PC-9 (cell line): Measurements from ENCODE around the gene ACTRT2.

Experiments
- EZH2 ChIP-seq: fragments of 200-600 bp; sonication (generic); IDR thresholded peaks from 2 replicates; pipeline ENCODE4 v1.8.0; 2017; ENCODE audit warnings: antibody characterized with exemption, low read depth
- TF ChIP-seq, protein P1 (sequence below): fragments of 200-600 bp; sonication (generic); conservative IDR thresholded peaks from 2 replicates; pipeline ENCODE4 v1.6.1; 2017; ENCODE audit warnings: mixed run types, antibody characterized with exemption, mild to moderate bottlenecking, moderate library complexity

DNA sequence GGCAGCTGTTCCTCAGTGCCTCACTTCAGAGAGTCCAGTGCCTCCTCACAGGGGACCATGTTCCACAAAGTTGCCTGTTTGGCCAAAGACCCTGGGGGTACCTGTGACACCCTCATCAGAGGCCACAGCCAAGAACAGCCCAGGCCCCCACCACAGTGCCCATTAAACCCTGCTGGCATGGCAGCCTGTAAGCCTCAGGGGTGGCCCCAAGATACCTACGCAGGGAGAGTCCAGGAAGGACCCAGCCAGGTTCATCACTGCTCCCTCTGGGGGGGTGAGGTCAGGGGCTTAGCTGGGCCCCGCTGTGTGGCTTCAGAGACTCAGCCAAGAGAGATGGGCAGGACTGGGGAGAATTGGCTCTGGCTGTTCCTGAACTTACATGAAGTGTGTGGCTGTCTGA lies 28.6 kb downstream of the ACTRT2 start:
- no peak for TF ChIP-seq EZH2
- TF ChIP-seq, protein P1, sequence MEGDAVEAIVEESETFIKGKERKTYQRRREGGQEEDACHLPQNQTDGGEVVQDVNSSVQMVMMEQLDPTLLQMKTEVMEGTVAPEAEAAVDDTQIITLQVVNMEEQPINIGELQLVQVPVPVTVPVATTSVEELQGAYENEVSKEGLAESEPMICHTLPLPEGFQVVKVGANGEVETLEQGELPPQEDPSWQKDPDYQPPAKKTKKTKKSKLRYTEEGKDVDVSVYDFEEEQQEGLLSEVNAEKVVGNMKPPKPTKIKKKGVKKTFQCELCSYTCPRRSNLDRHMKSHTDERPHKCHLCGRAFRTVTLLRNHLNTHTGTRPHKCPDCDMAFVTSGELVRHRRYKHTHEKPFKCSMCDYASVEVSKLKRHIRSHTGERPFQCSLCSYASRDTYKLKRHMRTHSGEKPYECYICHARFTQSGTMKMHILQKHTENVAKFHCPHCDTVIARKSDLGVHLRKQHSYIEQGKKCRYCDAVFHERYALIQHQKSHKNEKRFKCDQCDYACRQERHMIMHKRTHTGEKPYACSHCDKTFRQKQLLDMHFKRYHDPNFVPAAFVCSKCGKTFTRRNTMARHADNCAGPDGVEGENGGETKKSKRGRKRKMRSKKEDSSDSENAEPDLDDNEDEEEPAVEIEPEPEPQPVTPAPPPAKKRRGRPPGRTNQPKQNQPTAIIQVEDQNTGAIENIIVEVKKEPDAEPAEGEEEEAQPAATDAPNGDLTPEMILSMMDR, result no peak
